SK-N-SH (cell line): ENCODE results near the gene IKZF1. TPM values are rescaled to one million over a fixed set of nuclear protein-coding genes. Genes with fewer than 3 reads are reported as not detected.

Experiments
- CTCF ChIA-PET: fragments of 300-600, 350-600 bp; formaldehyde crosslinking; extraction: SDS; loops from one replicate; lab custom pipeline; 2021; lab: Yijun Ruan, JAX
- POLR2A ChIA-PET: fragments of 350-600 bp; sonication (Branson Sonifier 250); formaldehyde crosslinking; extraction: SDS; loops from one replicate; lab custom pipeline; 2020; ENCODE audit warnings: antibody characterized with exemption, inconsistent platforms; lab: Yijun Ruan, JAX
- DNase-seq: peaks from one replicate; pipeline ENCODE4 v3.0.0; 2012
- H2AFZ ChIP-seq: fragments of 200-600 bp; sonication (generic); 2 replicates; pipeline ENCODE4 v1.8.1; 2016; ENCODE audit warnings: antibody characterized with exemption, mild to moderate bottlenecking, low read depth
- H3F3A ChIP-seq: fragments of 200-600 bp; sonication (generic); replicated peaks from 2 replicates; pipeline ENCODE3; 2016; ENCODE audit warnings: antibody characterized with exemption, mild to moderate bottlenecking; ENCODE audit not compliant: insufficient read depth
- H3K27ac ChIP-seq, 2 experiments: fragments of 200-500 bp in 1 of 2; fragments of 200-600 bp in 1 of 2; sonication (Bioruptor generic) in 1 of 2; sonication (generic), shearing (Covaris generic) in 1 of 2; 2 replicates each; pipeline versions ENCODE4 v1.5.1 to v1.6.1; 2014 to 2016; ENCODE audit warnings: low read depth in 2 of 2, inconsistent platforms in 1 of 2, low read length in 1 of 2, mild to moderate bottlenecking in 1 of 2, mixed read lengths in 1 of 2
- H3K27me3 ChIP-seq: fragments of 200-600 bp; sonication (generic), shearing (Covaris generic); 2 replicates; pipeline ENCODE4 v1.6.1; 2016; ENCODE audit warnings: mixed run types; ENCODE audit not compliant: insufficient read depth
- H3K36me3 ChIP-seq, 2 experiments: fragments of 200-500 bp in 1 of 2; fragments of 200-600 bp in 1 of 2; sonication (Bioruptor generic) in 1 of 2; sonication (generic) in 1 of 2; replicated peaks in 1 of 2; 2 replicates each; pipeline versions ENCODE3 to v1.5.1; 2014 to 2016; ENCODE audit warnings: low read length in 1 of 2, mild to moderate bottlenecking in 1 of 2; ENCODE audit not compliant: insufficient read depth in 2 of 2, control insufficient read depth in 1 of 2
- H3K4me1 ChIP-seq, 2 experiments: fragments of 200-500 bp in 1 of 2; fragments of 200-600 bp in 1 of 2; sonication (Bioruptor generic) in 1 of 2; sonication (generic), shearing (Covaris generic) in 1 of 2; 2 replicates each; pipeline versions ENCODE4 v1.5.1 to v1.6.1; 2014 to 2016; ENCODE audit warnings: low read depth in 1 of 2, low read length in 1 of 2, mixed run types in 1 of 2; ENCODE audit not compliant: insufficient read depth in 2 of 2, control insufficient read depth in 1 of 2
- H3K4me2 ChIP-seq: fragments of 200-600 bp; sonication (generic), shearing (Covaris generic); 2 replicates; pipeline ENCODE4 v1.6.1; 2017; ENCODE audit warnings: mixed run types
- H3K4me3 ChIP-seq, 2 experiments: fragments of 200-500 bp in 1 of 2; fragments of 200-600 bp in 1 of 2; sonication (Bioruptor generic) in 1 of 2; sonication (generic), shearing (Covaris generic) in 1 of 2; 2 replicates each; pipeline versions ENCODE4 v1.5.1 to v1.8.1; 2014 to 2016; ENCODE audit warnings: low read depth in 2 of 2, inconsistent platforms in 1 of 2, low read length in 1 of 2, mild to moderate bottlenecking in 1 of 2, mixed read lengths in 1 of 2, moderate library complexity in 1 of 2
- H3K79me2 ChIP-seq: fragments of 200-600 bp; sonication (generic); 2 replicates; pipeline ENCODE4 v1.8.1; 2017; ENCODE audit warnings: mild to moderate bottlenecking; ENCODE audit not compliant: insufficient read depth
- H3K9ac ChIP-seq: fragments of 200-600 bp; sonication (generic); 2 replicates; pipeline ENCODE4 v1.6.1; 2017; ENCODE audit warnings: mixed run types
- H3K9me2 ChIP-seq: fragments of 200-600 bp; sonication (generic); 2 replicates; pipeline ENCODE4 v1.6.1; 2017; ENCODE audit warnings: mixed run types
- H3K9me3 ChIP-seq: fragments of 200-600 bp; sonication (generic); 2 replicates; pipeline ENCODE4 v1.6.1; 2017; ENCODE audit warnings: mixed run types, mild to moderate bottlenecking, moderate library complexity
- H4K20me1 ChIP-seq: fragments of 200-600 bp; sonication (generic); 2 replicates; pipeline ENCODE4 v1.6.1; 2017; ENCODE audit warnings: mild to moderate bottlenecking, mixed run types; ENCODE audit not compliant: insufficient read depth
- CHD2 ChIP-seq: fragments of 150-350 bp; IDR thresholded peaks from 2 replicates; pipeline ENCODE4 v1.6.1; 2018; ENCODE audit warnings: low read length; ENCODE audit not compliant: partially characterized antibody
- CTCF ChIP-seq: fragments of 200-600 bp; sonication (generic); IDR thresholded peaks from 2 replicates; pipeline ENCODE4 v1.6.1; 2017; ENCODE audit warnings: antibody characterized with exemption, mild to moderate bottlenecking, moderate library complexity
- EP300 ChIP-seq, 2 experiments: IDR thresholded peaks; 2 replicates each; pipeline versions ENCODE4 v1.4.0 to v1.6.1; 2012; ENCODE audit warnings: borderline replicate concordance in 1 of 2, low read depth in 1 of 2, low read length in 1 of 2
- EZH2phosphoT487 ChIP-seq: fragments of 200-600 bp; sonication (generic); IDR thresholded peaks from 2 replicates; pipeline ENCODE4 v1.6.1; 2017; ENCODE audit warnings: low read depth, mixed run types, mild to moderate bottlenecking, antibody characterized with exemption, moderate library complexity, borderline replicate concordance
- GATA2 ChIP-seq: sonication (generic); formaldehyde crosslinking; IDR thresholded peaks from 2 replicates; pipeline ENCODE4 v1.5.0; 2020; ENCODE audit warnings: mild to moderate bottlenecking, missing genetic modification reagents
- JUND ChIP-seq: IDR thresholded peaks from 2 replicates; pipeline ENCODE4 v1.4.0; 2012
- MXI1 ChIP-seq: IDR thresholded peaks from 2 replicates; pipeline ENCODE4 v1.6.1; 2012; ENCODE audit warnings: mild to moderate bottlenecking, low read depth, low read length, improper control_type of control experiment
- NFIC ChIP-seq: IDR thresholded peaks from 2 replicates; pipeline ENCODE4 v1.4.0; 2012; ENCODE audit warnings: borderline replicate concordance
- TEAD4 ChIP-seq: IDR thresholded peaks from 2 replicates; pipeline ENCODE4 v1.4.0; 2012; ENCODE audit warnings: mild to moderate bottlenecking, borderline replicate concordance; ENCODE audit not compliant: insufficient read depth
- USF2 ChIP-seq: fragments of 150-350 bp; IDR thresholded peaks from 2 replicates; pipeline ENCODE4 v1.6.1; 2017; ENCODE audit warnings: antibody characterized with exemption, low read length, low read depth, borderline replicate concordance
- YY1 ChIP-seq: IDR thresholded peaks from 2 replicates; pipeline ENCODE4 v1.4.0; 2012; ENCODE audit warnings: low read depth, mild to moderate bottlenecking
- WGBS: methylation state at CpG from one replicate; pipeline ENCODE4 v1.1.6; 2017; ENCODE audit warnings: low lambda C conversion rate; 5-methylcytosine and 5-hydroxymethylcytosine counted together
- polyA plus RNA-seq, 3 experiments: library from polyadenylated mRNA; depleted of rRNA; stranded (reverse); fragments of >200 nt; gene quantifications; 2 replicates each; pipeline ENCODE4 v1.2.3, GENCODE V29; 2012

The IKZF1 gene
- polyA plus RNA-seq, 1 of the 3 experiments (the other 2 are of a cell fraction): not detected

DNA sequence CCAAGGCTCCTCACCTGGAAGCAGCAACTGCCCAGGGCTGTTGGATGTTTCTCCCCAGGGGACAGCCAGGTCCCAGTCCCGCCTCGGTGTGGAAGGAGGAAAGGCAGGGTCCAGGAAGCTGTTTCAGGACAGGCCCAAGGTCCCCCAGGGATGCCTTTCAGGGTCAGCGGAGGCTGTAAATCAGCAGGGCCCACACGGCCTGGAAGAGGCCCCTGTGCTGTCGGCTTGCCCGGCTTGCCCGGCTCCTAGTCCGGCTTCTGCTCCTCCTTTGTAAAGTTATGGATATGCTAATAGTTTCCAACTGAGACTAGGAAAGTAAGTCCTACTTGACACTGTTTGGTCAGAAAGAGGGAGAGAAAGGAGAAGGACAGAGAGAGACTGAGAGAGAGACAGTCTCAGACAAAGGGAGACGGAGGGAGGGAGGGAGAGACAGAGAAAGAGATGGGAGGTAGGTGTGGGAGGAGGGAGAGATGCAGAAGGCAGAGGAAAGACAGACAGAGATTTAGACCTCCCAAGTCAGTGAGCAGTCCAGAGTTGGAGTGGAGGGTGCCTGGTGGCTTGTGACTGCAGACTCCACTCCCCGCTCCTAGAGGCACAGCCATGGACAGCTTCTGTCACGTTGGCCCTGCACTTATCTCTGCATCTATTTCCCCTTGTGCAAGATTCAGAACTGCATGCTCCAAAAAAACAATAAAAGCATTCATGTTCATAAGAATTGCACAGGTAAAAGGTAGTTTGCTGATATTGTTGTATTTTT is 10.5 kb downstream of the IKZF1 start:
- H3K27me3 ChIP-seq: no peaks in the 10 kb centered on the region; the same call in 1 of the 2 replicates
- no peak overlapping the region for H3K4me2 ChIP-seq
- no peaks in the 10 kb centered on the region for H3K79me2 ChIP-seq
- no peaks in the 10 kb centered on the region for H3F3A ChIP-seq
- CTCF ChIA-PET: interaction anchor here (0.9 to 1.6 kb wide), 6 partner anchors 9 to 110 kb away, joined by 3 to 7 read pairs (median 3); no protein-coding TSS in a partner anchor
- TF ChIP-seq NFIC: no peak
- no peaks in the 10 kb centered on the region for H3K36me3 ChIP-seq
- WGBS: 54% methylated on average over 11 of the region's 11 CpGs
- H3K4me1 ChIP-seq: no peaks in the 10 kb centered on the region; a peak in 1 of 4 replicates
- H3K4me3 ChIP-seq: no peak overlapping the region
- no peak overlapping the region for H3K27ac ChIP-seq
- no peak for DNase-seq
- H3K9me3 ChIP-seq: 0 out of 2 replicates have a peak, but pooled peaks cover 4% of the 10 kb centered on the region
- POLR2A ChIA-PET: no interaction called here
- H3K9ac ChIP-seq: no peak overlapping the region
- no peaks in the 10 kb centered on the region for H3K9me2 ChIP-seq
- no peaks in the 10 kb centered on the region for H4K20me1 ChIP-seq
- H2AFZ ChIP-seq: no peak overlapping the region

DNA sequence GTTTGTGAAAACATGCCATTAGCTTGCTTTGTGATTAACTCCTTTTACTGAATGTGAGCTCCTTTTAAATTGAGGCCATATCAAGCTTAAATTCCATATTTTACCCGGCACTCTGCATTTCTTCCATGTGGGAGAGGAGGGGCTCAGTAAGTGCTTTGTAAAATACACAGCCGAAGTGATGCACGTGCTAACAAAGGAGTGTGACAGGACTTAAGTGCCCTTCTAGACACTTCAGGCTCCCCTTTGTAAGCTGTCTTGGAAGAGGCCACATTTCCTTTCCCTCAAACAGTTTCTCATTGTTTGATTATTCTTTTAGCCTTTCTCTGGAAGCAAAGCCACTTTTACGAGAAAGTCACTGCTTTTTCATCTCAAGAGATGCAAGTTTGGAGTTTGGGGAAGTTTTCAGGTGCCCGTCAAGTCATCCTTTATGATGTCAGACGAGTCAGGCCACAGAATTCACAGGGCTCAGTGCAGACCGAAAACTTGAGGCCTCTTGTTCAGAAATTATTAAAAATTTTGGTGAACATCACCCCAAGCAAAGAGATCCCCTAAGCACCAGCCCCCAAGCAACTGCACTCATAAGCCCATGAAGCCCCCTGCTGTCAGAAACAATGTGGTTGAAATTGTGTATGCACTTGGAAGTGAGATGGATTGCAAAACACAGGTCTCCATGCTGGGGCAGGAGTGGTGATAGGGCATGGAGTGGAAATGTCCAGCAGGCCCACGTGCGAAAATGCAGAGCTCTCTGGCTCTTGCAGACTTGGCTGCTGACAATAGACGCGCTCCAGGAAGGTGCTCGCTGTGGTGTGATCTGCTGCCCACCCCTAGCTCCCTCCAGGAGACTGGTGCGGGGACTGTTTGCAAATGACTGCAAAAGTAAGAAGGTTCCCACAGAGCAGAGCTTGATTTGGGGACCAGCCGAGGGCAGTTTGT is 11.5 kb downstream of the IKZF1 start:
- Histone ChIP-seq H3K36me3 (no peaks in the 10 kb centered on the region), H3K9me2 (no peaks in the 10 kb centered on the region), H2AFZ (no peak overlapping the region), H3K27me3 (no peaks in the 10 kb centered on the region; the same call in 1 of the 2 replicates), H3F3A (no peaks in the 10 kb centered on the region), H3K4me1 (no peaks in the 10 kb centered on the region; a peak in 1 of 4 replicates), H3K27ac (no peak overlapping the region), H3K4me2 (no peak overlapping the region), H4K20me1 (no peaks in the 10 kb centered on the region), H3K9me3 (0 out of 2 replicates have a peak, but pooled peaks cover 4% of the 10 kb centered on the region), H3K4me3 (no peak overlapping the region), H3K79me2 (no peaks in the 10 kb centered on the region), H3K9ac (no peak overlapping the region)
- 37% methylated on average over 14 of the region's 14 CpGs for WGBS
- no peak for DNase-seq
- CTCF ChIA-PET: interaction anchor here (1.1 to 1.5 kb wide), 4 partner anchors 10 to 111 kb away, joined by 3 to 7 read pairs (median 3); no protein-coding TSS in a partner anchor
- TF ChIP-seq CTCF (no peak), JUND (no peak), MXI1 (no peak), CHD2 (no peak), EZH2phosphoT487 (no peak), YY1 (no peak), GATA2 (no peak), NFIC (no peak), EP300 (IDR thresholded peaks at IDR 0.05; ENCODE audit: borderline replicate concordance in 1 of 2, low read depth in 1 of 2, low read length in 1 of 2) (no peak), USF2 (no peak), TEAD4 (no peak)
- POLR2A ChIA-PET: no interaction called here
